Measurements from ENCODE around the gene SMIM33. TPM values are rescaled to one million over a fixed set of nuclear protein-coding genes. Genes with fewer than 3 reads are reported as not detected.

SMIM33 gene
- total and polyA plus RNA-seq, 2 of the 13 experiments (the other 11 are each of a cell fraction or from before 2014, with no cell fraction given), result not detected

GRCh38 chr5:139517683-139518564 is 47.1 kb downstream of the SMIM33 start (continued):
- TF ChIP-seq ZNF567 (CRISPR knock-in tag; IDR thresholded peaks at IDR 0.05; ENCODE audit: borderline replicate concordance) (0 out of 2 replicates have a peak, but pooled peaks have one; percentile 36), HCFC1 (IDR thresholded peaks at IDR 0.05; ENCODE audit: low read depth, low read length) (no peak; the same call in 1 of the 2 replicates), ZNF18 (CRISPR knock-in tag; IDR thresholded peaks at IDR 0.05; ENCODE audit: insufficient replicate concordance) (peak; percentile 50), FLYWCH1 (CRISPR knock-in tag; IDR thresholded peaks at IDR 0.05) (no peak), SSRP1 (CRISPR knock-in tag; IDR thresholded peaks at IDR 0.05) (no peak), ZKSCAN5 (CRISPR knock-in tag; IDR thresholded peaks at IDR 0.05) (0 out of 2 replicates have a peak, but pooled peaks have one; percentile 53), CENPT (CRISPR knock-in tag; IDR thresholded peaks at IDR 0.05; ENCODE audit: low read depth) (peak; percentile 69; the same call in 1 of the 2 replicates), IKZF5 (CRISPR knock-in tag; IDR thresholded peaks at IDR 0.05) (peak; percentile 95), ZNF530 (CRISPR knock-in tag; IDR thresholded peaks at IDR 0.05; ENCODE audit: low read depth) (peak; percentile 67; the same call in 1 of the 2 replicates), ZNF550 (CRISPR knock-in tag; IDR thresholded peaks at IDR 0.05; ENCODE audit: borderline replicate concordance) (no peak), HNRNPH1 (optimal IDR thresholded peaks at IDR 0.05; ENCODE audit: low read depth, low read length) (peak; percentile 33), ATF1 (CRISPR knock-in tag; IDR thresholded peaks at IDR 0.05) (no peak), PLSCR1 (CRISPR knock-in tag; IDR thresholded peaks at IDR 0.05; ENCODE audit: borderline replicate concordance) (peak; percentile 90; the same call in 1 of the 2 replicates), NCOR1 (IDR thresholded peaks at IDR 0.05; ENCODE audit: borderline replicate concordance, low read length) (peak; percentile 45; the same call in 1 of the 2 replicates), GATAD2A (CRISPR knock-in tag; IDR thresholded peaks at IDR 0.05) (peak; percentile 77), HIC2 (CRISPR knock-in tag; IDR thresholded peaks at IDR 0.05; ENCODE audit: low read depth) (peak; percentile 64), ZNF704 (CRISPR knock-in tag; IDR thresholded peaks at IDR 0.05; ENCODE audit: borderline replicate concordance) (peak; percentile 73), AGO2 (optimal IDR thresholded peaks at IDR 0.05; ENCODE audit: low read depth, low read length) (peak; percentile 84), PCBP1 (IDR thresholded peaks at IDR 0.05; ENCODE audit: borderline replicate concordance, low read depth, low read length) (0 out of 2 replicates have a peak, but pooled peaks have one; percentile 83), ZNF777 (CRISPR knock-in tag; IDR thresholded peaks at IDR 0.05) (peak; percentile 75; the same call in 1 of the 2 replicates), RXRB (CRISPR knock-in tag; IDR thresholded peaks at IDR 0.05; ENCODE audit: borderline replicate concordance) (peak; percentile 78; the same call in 1 of the 2 replicates), ZNF724P (CRISPR knock-in tag; IDR thresholded peaks at IDR 0.05; ENCODE audit: borderline replicate concordance) (peak; percentile 94), XBP1 (CRISPR knock-in tag; IDR thresholded peaks at IDR 0.05) (no peak)

All from HepG2 (cell line).